ENCODE data around the gene MLIP. TPM values are rescaled to one million over a fixed set of nuclear protein-coding genes. Genes with fewer than 3 reads are reported as not detected.

The MLIP gene
- total and polyA plus RNA-seq, 2 of the 8 experiments (the other 6 are each of a cell fraction or from before 2014, with no cell fraction given), result not detected

DNA sequence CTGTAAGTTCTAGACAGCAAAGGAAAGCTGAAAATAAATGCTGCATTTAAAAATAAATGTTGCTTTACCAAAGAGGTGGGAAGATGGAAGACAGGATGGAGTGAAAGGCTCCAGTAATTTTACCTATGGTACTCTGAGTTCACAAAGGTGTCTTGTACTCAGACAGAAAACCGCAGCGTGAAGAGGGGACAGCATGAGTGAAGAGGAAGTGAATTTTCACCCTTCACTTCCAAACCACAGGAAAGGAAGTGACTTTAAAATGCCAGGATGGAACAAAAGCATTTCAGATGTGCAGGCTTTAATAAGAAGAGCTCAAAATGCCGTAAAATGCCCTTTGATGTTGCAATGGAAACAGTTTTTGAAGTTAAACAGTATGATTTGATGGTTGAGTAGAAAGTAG, 105.8 kb downstream of the MLIP start:
- Histone ChIP-seq H4K8ac (ENCODE audit: extremely low read depth, insufficient read depth, low read length) (no peak overlapping the region), H4K20me1 (replicated peaks in 1 of 2; ENCODE audit: control insufficient read depth in 1 of 2, insufficient read depth in 2 of 2, low read length in 2 of 2) (no peaks in the 10 kb centered on the region), H2BK120ac (replicated peaks; ENCODE audit: low read depth, low read length) (no peak overlapping the region), H3K23ac (ENCODE audit: insufficient read length) (no peak overlapping the region), H2BK15ac (ENCODE audit: low read length) (no peak overlapping the region), H3K4me2 (ENCODE audit: insufficient read depth in 1 of 2, low read depth in 2 of 2, low read length in 2 of 2) (no peak overlapping the region), H3K18ac (ENCODE audit: extremely low read depth, low read length) (no peak overlapping the region), H2BK5ac (ENCODE audit: low read depth, low read length) (no peak overlapping the region), H2BK20ac (ENCODE audit: low read length) (no peak overlapping the region), H2AK5ac (ENCODE audit: low read depth, low read length) (no peak overlapping the region), H3K4ac (replicated peaks; ENCODE audit: insufficient read length, low read depth, low read length) (no peak overlapping the region), H3K23me2 (ENCODE audit: low read depth, low read length) (no peaks in the 10 kb centered on the region), H3K27ac (ENCODE audit: low read depth, low read length) (no peak overlapping the region), H2BK12ac (ENCODE audit: low read depth, low read length) (no peak overlapping the region), H3K4me3 (ENCODE audit: extremely low read depth in 1 of 4, insufficient read depth in 2 of 4, low read depth in 3 of 4, low read length in 4 of 4) (no peak overlapping the region), H3K27me3 (replicated peaks in 1 of 4; ENCODE audit: control insufficient read depth in 3 of 4, extremely low read depth in 1 of 4, insufficient read depth in 3 of 4, low read length in 3 of 4) (no peaks in the 10 kb centered on the region), H3K79me1 (ENCODE audit: low read depth, low read length) (no peaks in the 10 kb centered on the region), H4K5ac (ENCODE audit: insufficient read length, low read depth, low read length) (no peak overlapping the region), H3K36me3 (ENCODE audit: control insufficient read depth in 2 of 4, insufficient read depth in 4 of 4, low read length in 3 of 4) (no peaks in the 10 kb centered on the region), H3K79me2 (ENCODE audit: control insufficient read depth in 1 of 2, insufficient read depth in 2 of 2, low read length in 2 of 2) (no peaks in the 10 kb centered on the region), H3K9ac (replicated peaks in 1 of 4; ENCODE audit: extremely low read depth in 1 of 4, low read depth in 3 of 4, low read length in 3 of 4) (no peak overlapping the region), H3K56ac (replicated peaks; ENCODE audit: insufficient read length, low read depth, low read length) (no peak overlapping the region), H4K91ac (replicated peaks; ENCODE audit: insufficient read length, low read length) (no peak overlapping the region), H2AFZ (ENCODE audit: low read length) (0 out of 2 replicates have a peak overlapping the region, but pooled peaks have one; percentile 9), H3K14ac (ENCODE audit: insufficient read length) (no peak overlapping the region), H3K4me1 (replicated peaks in 1 of 4; ENCODE audit: control insufficient read depth in 3 of 4, insufficient read depth in 4 of 4, low read length in 3 of 4) (no peaks in the 10 kb centered on the region), H3K9me3 (ENCODE audit: insufficient read depth in 2 of 2, low read depth in 1 of 2, low read length in 1 of 2) (no peaks in the 10 kb centered on the region)
- ChIA-PET CTCF (ENCODE audit: partially characterized antibody) (interaction anchor here (0.6 kb wide), 1 partner anchor 28 kb away, joined by 4 read pairs; no protein-coding TSS in a partner anchor), POLR2A (ENCODE audit: partially characterized antibody) (no interaction called here)
- no peak for TF ChIP-seq JUND (IDR thresholded peaks at IDR 0.05; ENCODE audit: low read length)
- no peak for TF ChIP-seq GTF2F1 (IDR thresholded peaks at IDR 0.05; ENCODE audit: borderline replicate concordance, low read depth, low read length)
- 60% methylated on average over 3 of the region's 3 CpGs; no CpG with 5 or more reads in 1 of the 2 experiments for WGBS, 2 experiments (ENCODE audit: extremely low coverage in 1 of 2, insufficient coverage in 1 of 2, insufficient read length in 1 of 2, insufficient replicate concordance in 2 of 2, low coverage in 1 of 2, low lambda C conversion rate in 2 of 2, missing lambda C conversion rate in 1 of 2)
- DNase-seq (ENCODE audit: low read depth in 1 of 2, low spot score in 2 of 2), result no peak
- FAIRE-seq, result no peak
